OCI-LY7 (cell line): ENCODE results near the gene AMOTL1. TPM values are rescaled to one million over a fixed set of nuclear protein-coding genes. Genes with fewer than 3 reads are reported as not detected.

Source experiments
- BruUV-seq: library from RNA; stranded (reverse); fragments of 400-500 nt; replicated peaks from 2 replicates; lab custom pipeline; 2021; lab: Mats Ljungman, UMichigan
- CTCF ChIA-PET: fragments of 300-600 bp; sonication (Branson Sonifier 250); formaldehyde crosslinking; loops from one replicate; lab custom pipeline; 2022; ENCODE audit warnings: antibody characterized with exemption; ENCODE audit not compliant: unreplicated experiment; lab: Charles Lee
- POLR2A ChIA-PET: fragments of 300-600 bp; sonication (Branson Sonifier 250); formaldehyde crosslinking; loops from one replicate; lab custom pipeline; 2022; ENCODE audit warnings: antibody characterized with exemption; lab: Charles Lee
- DNase-seq: peaks from one replicate; pipeline ENCODE4 v3.0.0-alpha.2; 2015; ENCODE audit warnings: low spot score
- H2AFZ ChIP-seq: fragments of 200-600 bp; sonication (generic), shearing (Covaris generic); 2 replicates; pipeline ENCODE4 v1.6.1; 2014; ENCODE audit warnings: mild to moderate bottlenecking, antibody characterized with exemption, low read length, moderate library complexity
- H3K27ac ChIP-seq: fragments of 200-600 bp; sonication (generic); 2 replicates; pipeline ENCODE4 v1.5.1; 2014; ENCODE audit warnings: mixed run types, low read depth, mild to moderate bottlenecking, moderate library complexity, low read length, inconsistent platforms; ENCODE audit not compliant: poor library complexity, severe bottlenecking
- H3K36me3 ChIP-seq: fragments of 200-600 bp; sonication (generic); 2 replicates; pipeline ENCODE4 v1.6.1; 2014; ENCODE audit warnings: mild to moderate bottlenecking, antibody characterized with exemption, low read length, moderate library complexity, mixed read lengths; ENCODE audit not compliant: insufficient read depth
- H3K4me1 ChIP-seq: fragments of 200-600 bp; sonication (generic); 2 replicates; pipeline ENCODE4 v1.5.1; 2014; ENCODE audit warnings: mild to moderate bottlenecking, low read length; ENCODE audit not compliant: insufficient read depth, poor library complexity, severe bottlenecking
- H3K4me2 ChIP-seq: fragments of 200-600 bp; sonication (generic); 2 replicates; pipeline ENCODE4 v1.6.1; 2014; ENCODE audit warnings: mild to moderate bottlenecking, low read length
- H3K4me3 ChIP-seq: fragments of 200-600 bp; sonication (generic); 2 replicates; pipeline ENCODE4 v1.5.1; 2014; ENCODE audit warnings: mild to moderate bottlenecking, low read depth, low read length; ENCODE audit not compliant: poor library complexity, severe bottlenecking
- H3K79me2 ChIP-seq: fragments of 200-600 bp; sonication (generic); 2 replicates; pipeline ENCODE4 v1.6.1; 2016; ENCODE audit warnings: low read depth, mild to moderate bottlenecking, low read length, moderate library complexity, mixed read lengths; ENCODE audit not compliant: insufficient read depth
- H3K9me2 ChIP-seq: fragments of 200-600 bp; sonication (generic); 2 replicates; pipeline ENCODE4 v1.6.1; 2016; ENCODE audit warnings: mild to moderate bottlenecking, low read length, mixed read lengths; ENCODE audit not compliant: insufficient read depth
- H3K9me3 ChIP-seq: fragments of 200-600 bp; sonication (generic); 2 replicates; pipeline ENCODE4 v1.6.1; 2014; ENCODE audit warnings: mild to moderate bottlenecking, mixed run types, low read length, mixed read lengths
- H4K20me1 ChIP-seq: fragments of 200-600 bp; sonication (generic); 2 replicates; pipeline ENCODE4 v1.6.1; 2014; ENCODE audit warnings: mild to moderate bottlenecking, antibody characterized with exemption, low read length, moderate library complexity, mixed read lengths; ENCODE audit not compliant: insufficient read depth
- EZH2phosphoT487 ChIP-seq: fragments of 200-600 bp; sonication (generic); IDR thresholded peaks from 2 replicates; pipeline ENCODE4 v1.6.1; 2018; ENCODE audit warnings: low read depth, borderline replicate concordance, mild to moderate bottlenecking, mixed run types, antibody characterized with exemption, low read length, moderate library complexity, mixed read lengths
- intact Hi-C: fragments of 100-400 bp; cut with micrococcal nuclease; formaldehyde crosslinking; loops from one replicate; pipeline ENCODE4 v1.10.0; 2022; ENCODE audit not compliant: unreplicated experiment
- total RNA-seq, 2 experiments: library from RNA; depleted of rRNA in 1 of 2; stranded (reverse); fragments of >200 nt in 1 of 2; shearing (Covaris generic) in 1 of 2; gene quantifications; 2 replicates each; pipeline ENCODE4 v1.2.3, GENCODE V29; 2014 to 2022
- TF ChIP-seq, protein P1 (sequence below): fragments of 200-600 bp; sonication (generic); conservative IDR thresholded peaks from 2 replicates; pipeline ENCODE4 v1.5.1; 2014; ENCODE audit warnings: mild to moderate bottlenecking, antibody characterized with exemption, low read length, moderate library complexity, mixed read lengths

Gene AMOTL1
- total RNA-seq, 2 experiments from 2014 or later, result not detected

DNA sequence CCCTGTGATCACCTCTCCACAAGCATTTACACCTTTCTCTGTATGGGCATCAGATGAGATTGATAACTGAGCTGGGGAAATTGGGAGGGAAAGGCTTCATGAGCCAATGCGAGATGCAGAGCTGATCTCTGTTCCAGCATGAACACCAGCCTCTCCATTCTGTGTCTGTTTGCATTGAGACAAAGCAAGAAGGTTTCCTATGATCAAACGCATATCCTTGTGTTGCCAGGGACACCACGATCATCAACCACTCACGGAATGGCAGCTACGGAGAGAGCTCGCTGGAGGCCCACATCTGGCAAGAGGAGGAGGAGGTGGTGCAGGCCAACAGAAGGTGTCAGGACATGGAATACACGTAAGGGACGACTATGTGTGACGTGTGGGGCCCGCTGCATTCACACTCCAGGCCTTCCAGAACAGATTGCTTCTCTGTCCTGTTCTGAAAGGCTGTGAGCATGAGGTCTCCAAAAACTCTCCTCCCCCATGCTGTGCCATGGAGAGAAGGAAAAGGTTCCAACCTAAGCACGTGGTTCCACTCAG is 96.4 kb downstream of the AMOTL1 start:
- ChIA-PET POLR2A (no interaction called here), CTCF (no interaction called here)
- no TSS peak for BruUV-seq
- no peak overlapping the region for H2AFZ ChIP-seq
- no peak overlapping the region for H3K4me3 ChIP-seq
- no peaks in the 10 kb centered on the region for H4K20me1 ChIP-seq
- H3K4me2 ChIP-seq, result no peak overlapping the region
- H3K79me2 ChIP-seq, result no peaks in the 10 kb centered on the region
- intact Hi-C loops, result no loop called here
- no peak for TF ChIP-seq EZH2phosphoT487
- TF ChIP-seq, protein P1, sequence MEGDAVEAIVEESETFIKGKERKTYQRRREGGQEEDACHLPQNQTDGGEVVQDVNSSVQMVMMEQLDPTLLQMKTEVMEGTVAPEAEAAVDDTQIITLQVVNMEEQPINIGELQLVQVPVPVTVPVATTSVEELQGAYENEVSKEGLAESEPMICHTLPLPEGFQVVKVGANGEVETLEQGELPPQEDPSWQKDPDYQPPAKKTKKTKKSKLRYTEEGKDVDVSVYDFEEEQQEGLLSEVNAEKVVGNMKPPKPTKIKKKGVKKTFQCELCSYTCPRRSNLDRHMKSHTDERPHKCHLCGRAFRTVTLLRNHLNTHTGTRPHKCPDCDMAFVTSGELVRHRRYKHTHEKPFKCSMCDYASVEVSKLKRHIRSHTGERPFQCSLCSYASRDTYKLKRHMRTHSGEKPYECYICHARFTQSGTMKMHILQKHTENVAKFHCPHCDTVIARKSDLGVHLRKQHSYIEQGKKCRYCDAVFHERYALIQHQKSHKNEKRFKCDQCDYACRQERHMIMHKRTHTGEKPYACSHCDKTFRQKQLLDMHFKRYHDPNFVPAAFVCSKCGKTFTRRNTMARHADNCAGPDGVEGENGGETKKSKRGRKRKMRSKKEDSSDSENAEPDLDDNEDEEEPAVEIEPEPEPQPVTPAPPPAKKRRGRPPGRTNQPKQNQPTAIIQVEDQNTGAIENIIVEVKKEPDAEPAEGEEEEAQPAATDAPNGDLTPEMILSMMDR, result no peak
- H3K9me3 ChIP-seq, result no peaks in the 10 kb centered on the region
- no peaks in the 10 kb centered on the region for H3K4me1 ChIP-seq
- no peaks in the 10 kb centered on the region for H3K36me3 ChIP-seq
- no peak for DNase-seq
- H3K9me2 ChIP-seq, result no peaks in the 10 kb centered on the region
- no peak overlapping the region for H3K27ac ChIP-seq

DNA sequence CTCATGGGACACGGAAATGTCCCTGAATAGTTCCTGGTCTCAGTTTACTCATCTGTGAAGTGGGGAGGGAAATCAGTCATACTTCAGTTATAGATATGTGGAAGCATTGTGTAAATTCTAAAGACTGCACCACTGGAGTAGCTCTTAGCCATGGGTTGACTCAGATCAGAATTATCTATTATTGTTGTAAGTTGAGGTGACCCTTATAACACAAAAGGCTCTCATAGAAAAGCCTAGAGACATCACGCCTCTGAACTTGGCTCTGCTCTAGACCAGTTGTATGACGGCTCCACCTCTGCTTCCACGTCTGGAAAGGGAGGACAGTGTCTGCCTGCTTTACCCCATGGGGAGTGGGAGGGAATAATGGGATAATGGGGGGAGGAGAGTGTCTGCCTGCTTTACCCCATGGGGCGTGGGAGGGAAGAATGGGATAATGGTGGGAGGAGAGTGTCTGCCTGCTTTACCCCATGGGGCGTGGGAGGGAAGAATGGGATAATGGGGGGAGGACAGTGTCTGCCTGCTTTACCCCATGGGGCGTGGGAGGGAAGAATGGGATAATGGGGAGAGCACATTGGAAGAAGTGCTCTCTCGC is 98.2 kb downstream of the AMOTL1 start:
- DNase-seq, result no peak
- Histone ChIP-seq H3K4me2 (no peak overlapping the region), H3K4me3 (no peak overlapping the region), H3K9me3 (no peaks in the 10 kb centered on the region), H3K4me1 (no peaks in the 10 kb centered on the region), H3K36me3 (no peaks in the 10 kb centered on the region), H3K9me2 (no peaks in the 10 kb centered on the region), H4K20me1 (no peaks in the 10 kb centered on the region), H2AFZ (no peak overlapping the region), H3K79me2 (no peaks in the 10 kb centered on the region), H3K27ac (no peak overlapping the region)
- ChIA-PET POLR2A (no interaction called here), CTCF (no interaction called here)
- intact Hi-C loops, result no loop called here
- TF ChIP-seq, protein P1, result no peak
- TF ChIP-seq EZH2phosphoT487, result no peak
- no TSS peak for BruUV-seq

DNA sequence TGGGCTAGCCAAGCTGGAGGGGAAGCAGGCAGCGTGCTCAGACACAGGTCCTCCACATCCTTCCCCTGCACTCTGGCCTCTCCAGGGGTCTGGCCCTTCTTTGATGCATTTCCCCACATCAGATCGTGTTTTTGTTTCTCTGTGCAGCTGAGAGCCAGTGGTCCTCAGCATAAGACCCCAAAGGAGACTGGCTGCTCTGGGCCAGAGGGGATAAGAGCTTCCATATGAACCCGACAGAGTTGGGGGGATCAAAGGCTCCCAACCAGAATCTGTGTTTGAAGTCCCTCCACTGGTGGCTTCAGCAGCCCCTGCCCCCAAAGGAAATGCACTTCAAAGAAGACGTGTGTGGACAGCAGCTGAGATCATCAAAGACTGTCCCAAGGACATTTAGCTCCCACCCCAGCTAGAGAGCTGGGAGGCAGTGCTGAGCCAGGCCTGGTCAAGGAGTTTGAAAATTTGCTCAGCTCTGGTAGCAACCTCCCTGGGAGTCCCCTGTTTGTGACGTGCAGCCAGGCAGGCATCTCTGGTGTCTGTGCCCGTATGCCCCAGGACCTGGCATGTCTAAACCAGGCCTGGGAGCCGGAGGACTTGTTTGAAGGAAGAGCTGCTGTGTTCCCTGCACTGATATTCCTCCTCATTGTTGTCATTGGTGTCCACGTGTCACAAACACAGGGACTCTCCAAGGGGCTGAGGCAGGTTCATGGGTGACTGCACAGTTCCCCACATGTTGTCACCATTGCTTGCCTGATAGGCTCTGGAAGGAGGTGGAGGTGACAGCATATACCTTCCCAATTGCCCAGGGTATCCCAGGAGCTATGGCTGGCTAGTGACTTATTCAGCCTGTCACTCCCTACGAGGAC is 99.0 kb downstream of the AMOTL1 start:
- intact Hi-C loops, result no loop called here
- no peak overlapping the region for H3K27ac ChIP-seq
- no peaks in the 10 kb centered on the region for H4K20me1 ChIP-seq
- BruUV-seq, result no TSS peak
- no peak overlapping the region for H2AFZ ChIP-seq
- CTCF ChIA-PET, result no interaction called here
- DNase-seq, result no peak
- no peak overlapping the region for H3K4me2 ChIP-seq
- no peak overlapping the region for H3K4me3 ChIP-seq
- H3K79me2 ChIP-seq, result no peaks in the 10 kb centered on the region
- no peaks in the 10 kb centered on the region for H3K9me3 ChIP-seq
- TF ChIP-seq EZH2phosphoT487, result no peak
- TF ChIP-seq, protein P1, result no peak
- no peaks in the 10 kb centered on the region for H3K36me3 ChIP-seq
- POLR2A ChIA-PET, result no interaction called here
- H3K9me2 ChIP-seq, result no peaks in the 10 kb centered on the region
- H3K4me1 ChIP-seq, result no peaks in the 10 kb centered on the region
